Fibroblast of lung (primary cell): ENCODE measurements around the gene PRRX2.

ENCODE experiments used
- CTCF ChIP-seq, 2 donors: IDR thresholded peaks in 1 of 2; conservative IDR thresholded peaks in 1 of 2; 1 replicate in 1 of 2; 2 replicates in 1 of 2; pipeline ENCODE4 v1.5.1; 2011 to 2012; ENCODE audit warnings: low read length in 2 of 2, control low read depth in 1 of 2, inconsistent platforms in 1 of 2, low read depth in 1 of 2, mild to moderate bottlenecking in 1 of 2
- EZH2 ChIP-seq: IDR thresholded peaks from 2 replicates; pipeline ENCODE4 v1.5.1; 2012; ENCODE audit warnings: low read length, control low read depth, mild to moderate bottlenecking; ENCODE audit errors: missing control alignments

GRCh38 chr9:129677456-129677855 is 12.0 kb downstream of the PRRX2 start:
- TF ChIP-seq CTCF (conservative IDR thresholded peaks at IDR 0.05 in 1 of 2, IDR thresholded peaks at IDR 0.05 in 1 of 2; ENCODE audit: low read depth in 1 of 2, low read length in 2 of 2): no peak
- no peak for TF ChIP-seq EZH2
